ENCODE measurements around the gene MICAL2. TPM values are rescaled to one million over a fixed set of nuclear protein-coding genes. Genes with fewer than 3 reads are reported as not detected.

MICAL2 gene
- total and polyA plus RNA-seq, 2 of the 8 experiments (the other 6 are each of a cell fraction or from before 2014, with no cell fraction given), result 1.3 to 4.1 TPM

DNA sequence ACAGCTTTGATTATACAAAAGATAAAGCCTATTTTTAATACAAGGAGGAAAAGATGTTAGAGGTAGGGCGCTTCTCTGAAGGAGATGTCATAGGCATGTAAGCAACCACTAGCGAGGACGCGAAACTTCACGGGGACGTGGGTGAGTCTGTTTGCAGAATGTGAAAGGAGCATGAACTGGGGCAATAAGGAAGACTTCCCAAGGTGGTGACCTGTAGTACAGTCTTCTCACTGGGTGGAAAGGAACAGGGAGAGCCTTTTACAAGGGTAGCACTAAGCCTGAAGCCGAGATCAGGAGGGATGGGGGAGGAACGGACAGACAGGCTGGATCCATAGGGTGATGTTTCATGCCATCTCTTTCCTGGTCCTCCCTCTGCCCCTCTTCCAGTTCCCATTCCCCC, 10.0 kb upstream of the MICAL2 start (continued):
- TF ChIP-seq TAF7 (optimal IDR thresholded peaks at IDR 0.05; ENCODE audit: borderline replicate concordance, low read depth, low read length) (no peak), TAF1 (IDR thresholded peaks at IDR 0.05; ENCODE audit: low read depth, low read length) (no peak), JUN (IDR thresholded peaks at IDR 0.05; ENCODE audit: low read depth, low read length) (no peak), EGR1 (IDR thresholded peaks at IDR 0.05; ENCODE audit: borderline replicate concordance, low read depth, low read length) (no peak), RFX5 (IDR thresholded peaks at IDR 0.05; ENCODE audit: borderline replicate concordance, low read depth, low read length) (no peak), ASH2L (IDR thresholded peaks at IDR 0.05; ENCODE audit: low read length) (no peak), HDAC2 (IDR thresholded peaks at IDR 0.05; ENCODE audit: borderline replicate concordance in 1 of 2, low read depth in 2 of 2, low read length in 2 of 2) (no peak)
- TF ChIP-seq, protein P1, sequence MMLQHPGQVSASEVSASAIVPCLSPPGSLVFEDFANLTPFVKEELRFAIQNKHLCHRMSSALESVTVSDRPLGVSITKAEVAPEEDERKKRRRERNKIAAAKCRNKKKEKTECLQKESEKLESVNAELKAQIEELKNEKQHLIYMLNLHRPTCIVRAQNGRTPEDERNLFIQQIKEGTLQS (IDR thresholded peaks at IDR 0.05; ENCODE audit: insufficient read depth, low read depth, low read length), result no peak

Data from H1 (cell line).